B cell (primary cell): ENCODE results near the gene MAGI2. TPM values are rescaled to one million over a fixed set of nuclear protein-coding genes. Genes with fewer than 3 reads are reported as not detected.

ENCODE experiments used
- ATAC-seq: fragments of 200-7000 bp; cut with Tn5 transposase; one replicate; pipeline ENCODE4 v1.10.0; 2021; ENCODE audit warnings: low read depth, mild to moderate bottlenecking, moderate number of reproducible peaks, moderate library complexity
- CTCF ChIA-PET: fragments of 350-600 bp; sonication (Branson Sonifier 250); formaldehyde crosslinking; loops from one replicate; lab custom pipeline; 2021; ENCODE audit warnings: antibody characterized with exemption, inconsistent platforms; lab: Charles Lee
- POLR2A ChIA-PET: fragments of 350-600 bp; sonication (Branson Sonifier 250); formaldehyde crosslinking; loops from one replicate; lab custom pipeline; 2021; ENCODE audit warnings: antibody characterized with exemption; lab: Charles Lee
- DNase-seq: peaks from one replicate; pipeline ENCODE4 v3.0.0; 2013
- H2AFZ ChIP-seq: 2 replicates; pipeline ENCODE4 v1.6.1; 2012; ENCODE audit warnings: mild to moderate bottlenecking, low read depth, low read length; ENCODE audit not compliant: insufficient read depth, poor library complexity, severe bottlenecking
- H3K27ac ChIP-seq, 2 donors: 1 replicate in 1 of 2; 2 replicates in 1 of 2; pipeline ENCODE4 v1.5.1; 2012 to 2013; ENCODE audit warnings: low read length in 2 of 2, mild to moderate bottlenecking in 2 of 2, moderate library complexity in 1 of 2
- H3K27me3 ChIP-seq, 4 experiments: fragments of 200-600 bp in 1 of 4; sonication (generic) in 1 of 4; replicated peaks in 1 of 4; 1 replicate in 2 of 4; 2 replicates in 2 of 4; pipeline versions ENCODE4 v1.6.1 to v1.7.0; 2013 to 2016; ENCODE audit warnings: low read length in 3 of 4, mild to moderate bottlenecking in 2 of 4, mixed read lengths in 1 of 4, moderate library complexity in 1 of 4; ENCODE audit not compliant: insufficient read depth in 4 of 4, control insufficient read depth in 3 of 4; ENCODE audit errors: control extremely low read depth in 1 of 4
- H3K36me3 ChIP-seq, 2 experiments: replicated peaks in 1 of 2; 1 replicate in 1 of 2; 2 replicates in 1 of 2; pipeline versions ENCODE4 v1.6.1 to v1.7.1; 2013; ENCODE audit warnings: low read length in 1 of 2; ENCODE audit not compliant: insufficient read depth in 2 of 2, control insufficient read depth in 1 of 2; ENCODE audit errors: control extremely low read depth in 1 of 2, extremely low read depth in 1 of 2
- H3K4me1 ChIP-seq, 2 donors: fragments of 200-600 bp in 1 of 2; sonication (generic) in 1 of 2; 1 replicate in 1 of 2; 2 replicates in 1 of 2; pipeline versions ENCODE4 v1.5.1 to v1.6.1; 2013 to 2017; ENCODE audit warnings: low read length in 2 of 2; ENCODE audit not compliant: control insufficient read depth in 2 of 2, insufficient read depth in 2 of 2
- H3K4me2 ChIP-seq: replicated peaks from 2 replicates; pipeline ENCODE3; 2012; ENCODE audit warnings: mild to moderate bottlenecking, low read depth, low read length; ENCODE audit not compliant: poor library complexity, severe bottlenecking
- H3K4me3 ChIP-seq, 5 experiments: fragments of 200-600 bp in 1 of 5; sonication (generic) in 1 of 5; 1 replicate in 3 of 5; 2 replicates in 2 of 5; pipeline versions ENCODE4 v1.5.1 to v1.7.0; 2011 to 2016; ENCODE audit warnings: low read length in 4 of 5, mild to moderate bottlenecking in 4 of 5, low read depth in 2 of 5, control low read depth in 1 of 5, moderate library complexity in 1 of 5; ENCODE audit not compliant: insufficient read depth in 1 of 5; ENCODE audit errors: control extremely low read depth in 1 of 5, extremely low read depth in 1 of 5
- H3K79me2 ChIP-seq: fragments of 200-600 bp; sonication (generic); one replicate; pipeline ENCODE4 v1.6.0; 2016; ENCODE audit warnings: low read length; ENCODE audit not compliant: control insufficient read depth, insufficient read depth
- H3K9ac ChIP-seq: fragments of 200-600 bp; sonication (generic); 2 replicates; pipeline ENCODE4 v1.6.1; 2017; ENCODE audit warnings: mild to moderate bottlenecking, low read length, moderate library complexity
- H3K9me3 ChIP-seq, 3 donors: one replicate each; pipeline versions ENCODE4 v1.6.1 to v1.7.1; 2013; ENCODE audit warnings: low read length in 2 of 3; ENCODE audit not compliant: control insufficient read depth in 2 of 3, insufficient read depth in 1 of 3; ENCODE audit errors: control extremely low read depth in 1 of 3
- H4K20me1 ChIP-seq: 2 replicates; pipeline ENCODE4 v1.6.0; 2012; ENCODE audit warnings: mild to moderate bottlenecking, low read length; ENCODE audit not compliant: insufficient read depth, control insufficient read depth, poor library complexity, severe bottlenecking
- H3K27ac Mint-ChIP-seq: one replicate; pipeline ENCODE4 v1.8.0; 2021; ENCODE audit warnings: mixed read lengths
- H3K27me3 Mint-ChIP-seq: one replicate; pipeline ENCODE4 v1.8.0; 2021; ENCODE audit warnings: mixed read lengths
- H3K4me1 Mint-ChIP-seq: one replicate; pipeline ENCODE4 v1.8.0; 2021; ENCODE audit warnings: mixed read lengths
- H3K4me3 Mint-ChIP-seq: one replicate; pipeline ENCODE4 v1.8.0; 2021; ENCODE audit warnings: mixed read lengths
- H3K9me3 Mint-ChIP-seq: one replicate; pipeline ENCODE4 v1.8.0; 2022; ENCODE audit warnings: mixed read lengths; ENCODE audit not compliant: insufficient read depth
- EZH2 ChIP-seq: IDR thresholded peaks from 2 replicates; pipeline ENCODE4 v1.6.1; 2012; ENCODE audit warnings: borderline replicate concordance, low read depth, mild to moderate bottlenecking, moderate library complexity, low read length; ENCODE audit not compliant: insufficient read depth, poor library complexity, severe bottlenecking
- WGBS: methylation state at CpG from one replicate; pipeline ENCODE4 v1.1.5; 2013; ENCODE audit warnings: missing lambda C conversion rate; ENCODE audit not compliant: insufficient coverage; 5-methylcytosine and 5-hydroxymethylcytosine counted together
- intact Hi-C: fragments of 100-400 bp; cut with micrococcal nuclease; formaldehyde crosslinking; loops from one replicate; pipeline ENCODE4 v1.10.0; 2022
- polyA plus RNA-seq: library from polyadenylated mRNA; depleted of rRNA; stranded (reverse); fragments of >200 nt; gene quantifications from 2 replicates; pipeline ENCODE4 v1.2.3, GENCODE V29; 2012
- total RNA-seq, 2 donors: library from RNA; stranded (reverse); fragments of 120-200 nt in 1 of 2; gene quantifications; 1 replicate in 1 of 2; 2 replicates in 1 of 2; pipeline versions ENCODE4 v1.2.3 to v1.2.4, GENCODE V29; 2013 to 2022
- TF ChIP-seq, protein P1 (sequence below): fragments of 200-600 bp; IDR thresholded peaks from one replicate; pipeline ENCODE4 v1.8.0; 2022; ENCODE audit warnings: antibody characterized with exemption, mild to moderate bottlenecking

Gene MAGI2
- total and polyA plus RNA-seq, 2 donors (not counting 1 experiment from before 2014, with no cell fraction given), result 0.16 to 0.64 TPM

DNA sequence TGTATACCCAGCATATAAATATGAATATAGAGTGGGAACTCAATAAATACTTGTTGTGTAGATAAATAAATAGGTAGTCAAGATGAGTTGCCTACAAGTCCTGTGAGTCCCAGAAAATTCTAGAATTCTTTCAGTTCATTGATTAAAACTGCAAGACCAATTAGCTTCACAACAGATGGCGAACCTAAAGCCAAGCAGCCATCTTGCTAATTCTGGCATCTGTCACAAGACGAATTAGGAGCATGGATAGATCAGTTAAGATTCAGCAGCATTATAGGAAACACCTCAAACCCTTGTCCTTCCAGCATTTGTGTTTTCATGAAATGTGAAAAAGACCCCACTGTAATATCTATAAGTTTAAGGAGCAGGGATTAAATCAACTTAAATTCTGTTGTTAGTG is 552.7 kb downstream of the MAGI2 start:
- intact Hi-C loops, result no loop called here
- Histone ChIP-seq H3K9me3 (no peaks in the 10 kb centered on the region), H3K4me2 (no peak overlapping the region), H3K4me3 (no peak overlapping the region), H4K20me1 (no peaks in the 10 kb centered on the region), H3K36me3 (no peaks in the 10 kb centered on the region), H3K27ac (no peak overlapping the region), H3K4me1 (no peaks in the 10 kb centered on the region), H3K9ac (no peak overlapping the region), H3K79me2 (no peaks in the 10 kb centered on the region), H2AFZ (no peak overlapping the region), H3K27me3 (no peaks in the 10 kb centered on the region)
- DNase-seq (no peak), ATAC-seq (no peak)
- Mint-ChIP-seq H3K27me3 (no peaks in the 10 kb centered on the region), H3K27ac (no peak overlapping the region), H3K9me3 (no peaks in the 10 kb centered on the region), H3K4me3 (no peak overlapping the region), H3K4me1 (no peaks in the 10 kb centered on the region)
- ChIA-PET CTCF (no interaction called here), POLR2A (no interaction called here)
- no CpG with 5 or more reads among the region's 2 CpGs for WGBS
- TF ChIP-seq EZH2, result no peak
- TF ChIP-seq, protein P1, sequence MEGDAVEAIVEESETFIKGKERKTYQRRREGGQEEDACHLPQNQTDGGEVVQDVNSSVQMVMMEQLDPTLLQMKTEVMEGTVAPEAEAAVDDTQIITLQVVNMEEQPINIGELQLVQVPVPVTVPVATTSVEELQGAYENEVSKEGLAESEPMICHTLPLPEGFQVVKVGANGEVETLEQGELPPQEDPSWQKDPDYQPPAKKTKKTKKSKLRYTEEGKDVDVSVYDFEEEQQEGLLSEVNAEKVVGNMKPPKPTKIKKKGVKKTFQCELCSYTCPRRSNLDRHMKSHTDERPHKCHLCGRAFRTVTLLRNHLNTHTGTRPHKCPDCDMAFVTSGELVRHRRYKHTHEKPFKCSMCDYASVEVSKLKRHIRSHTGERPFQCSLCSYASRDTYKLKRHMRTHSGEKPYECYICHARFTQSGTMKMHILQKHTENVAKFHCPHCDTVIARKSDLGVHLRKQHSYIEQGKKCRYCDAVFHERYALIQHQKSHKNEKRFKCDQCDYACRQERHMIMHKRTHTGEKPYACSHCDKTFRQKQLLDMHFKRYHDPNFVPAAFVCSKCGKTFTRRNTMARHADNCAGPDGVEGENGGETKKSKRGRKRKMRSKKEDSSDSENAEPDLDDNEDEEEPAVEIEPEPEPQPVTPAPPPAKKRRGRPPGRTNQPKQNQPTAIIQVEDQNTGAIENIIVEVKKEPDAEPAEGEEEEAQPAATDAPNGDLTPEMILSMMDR, result no peak

DNA sequence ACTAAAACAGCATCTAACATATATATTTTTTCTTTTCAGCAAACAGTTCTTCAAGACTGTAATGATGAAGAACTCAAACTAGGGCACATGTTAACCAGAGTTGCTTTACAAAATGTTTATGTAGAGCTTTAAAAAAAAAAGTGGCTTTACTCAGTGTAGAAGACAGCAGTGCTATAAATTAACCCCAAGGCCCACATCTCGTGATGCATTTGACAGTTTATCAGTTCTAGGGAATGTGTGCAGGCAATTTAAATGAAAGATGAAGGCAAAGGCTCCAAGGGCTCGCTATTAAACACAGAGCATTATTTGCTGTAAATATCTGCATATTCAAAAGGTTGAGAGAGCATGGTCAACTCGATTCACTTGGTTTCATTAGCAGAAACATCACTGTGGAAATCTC is 558.1 kb downstream of the MAGI2 start:
- no CpG with 5 or more reads among the region's 3 CpGs for WGBS
- Histone ChIP-seq H3K9me3 (no peaks in the 10 kb centered on the region), H3K27me3 (no peaks in the 10 kb centered on the region), H3K9ac (no peak overlapping the region), H3K4me3 (no peak overlapping the region), H3K36me3 (no peaks in the 10 kb centered on the region), H2AFZ (no peak overlapping the region), H4K20me1 (no peaks in the 10 kb centered on the region), H3K27ac (no peak overlapping the region), H3K79me2 (no peaks in the 10 kb centered on the region), H3K4me2 (no peak overlapping the region), H3K4me1 (no peaks in the 10 kb centered on the region)
- no peak for TF ChIP-seq EZH2
- TF ChIP-seq, protein P1, result no peak
- Mint-ChIP-seq H3K4me3 (no peak overlapping the region), H3K27ac (no peak overlapping the region), H3K9me3 (no peaks in the 10 kb centered on the region), H3K4me1 (no peaks in the 10 kb centered on the region), H3K27me3 (no peaks in the 10 kb centered on the region)
- DNase-seq, result no peak
- ChIA-PET CTCF (no interaction called here), POLR2A (no interaction called here)
- ATAC-seq, result no peak
- intact Hi-C loops, result no loop called here
